Central memory CD8-positive, alpha-beta T cell (primary cell): ENCODE data around the gene CAMTA1.
"Not testable (repeated sequence)": the region's sequence is repeated elsewhere in the genome, so short reads cannot be mapped to it uniquely, and the experiment has no call there.

ENCODE experiments used
- ATAC-seq: fragments of 150-1000 bp; cut with Tn5 transposase; replicated peaks from 2 replicates; pipeline ENCODE4 v1.10.0; 2022; ENCODE audit warnings: mild to moderate bottlenecking, moderate FRiP score, moderate number of reproducible peaks; ENCODE audit not compliant: poor library complexity, severe bottlenecking; ENCODE audit errors: extremely low read depth
- DNase-seq, 2 donors: peaks; one replicate each; pipeline ENCODE4 v3.0.0; 2021; ENCODE audit warnings: low spot score in 2 of 2
- H3K27ac Mint-ChIP-seq: one replicate; pipeline ENCODE4 v1.8.0; 2022; ENCODE audit warnings: low read depth, mild to moderate bottlenecking, moderate library complexity, mixed read lengths
- H3K27me3 Mint-ChIP-seq: one replicate; pipeline ENCODE4 v1.8.0; 2022; ENCODE audit warnings: mixed read lengths
- H3K36me3 Mint-ChIP-seq: one replicate; pipeline ENCODE4 v1.8.0; 2022; ENCODE audit warnings: mild to moderate bottlenecking, moderate library complexity, mixed read lengths; ENCODE audit not compliant: insufficient read depth
- H3K4me1 Mint-ChIP-seq: one replicate; pipeline ENCODE4 v1.8.0; 2022; ENCODE audit warnings: mixed read lengths
- H3K4me3 Mint-ChIP-seq: one replicate; pipeline ENCODE4 v1.8.0; 2022; ENCODE audit warnings: mild to moderate bottlenecking, moderate library complexity, mixed read lengths
- H3K9me3 Mint-ChIP-seq: one replicate; pipeline ENCODE4 v1.8.0; 2022; ENCODE audit warnings: mixed read lengths

The CAMTA1 gene

GRCh38 chr1:7327849-7328248 lies 542.6 kb downstream of the CAMTA1 start:
- Mint-ChIP-seq H3K9me3 (no peaks in the 10 kb centered on the region), H3K4me1 (no peaks in the 10 kb centered on the region), H3K27ac (no peak overlapping the region), H3K4me3 (no peak overlapping the region), H3K36me3 (no peaks in the 10 kb centered on the region), H3K27me3 (peaks cover 64% of the 10 kb centered on the region)
- no peak for ATAC-seq
- DNase-seq: no peak

GRCh38 chr1:7329868-7330615 lies 544.8 kb downstream of the CAMTA1 start:
- Mint-ChIP-seq H3K9me3 (no peaks in the 10 kb centered on the region), H3K4me1 (no peaks in the 10 kb centered on the region), H3K4me3 (no peak overlapping the region), H3K27ac (no peak overlapping the region), H3K27me3 (peaks cover 69% of the 10 kb centered on the region), H3K36me3 (no peaks in the 10 kb centered on the region)
- ATAC-seq (no peak), DNase-seq (no peak)

- not testable (repeated sequence) for H3K4me1 Mint-ChIP-seq, H3K4me3 Mint-ChIP-seq, H3K36me3 Mint-ChIP-seq, H3K27ac Mint-ChIP-seq, H3K9me3 Mint-ChIP-seq, ATAC-seq
- peaks cover 63% of the 10 kb centered on the region for H3K27me3 Mint-ChIP-seq
- DNase-seq: peak in 1 of 2 donors; percentile 2
Measured at GRCh38 chr1:7330726-7331125, 545.5 kb downstream of the CAMTA1 start.

- H3K4me1 Mint-ChIP-seq: no peaks in the 10 kb centered on the region
- H3K36me3 Mint-ChIP-seq: no peaks in the 10 kb centered on the region
- no peak overlapping the region for H3K27ac Mint-ChIP-seq
- DNase-seq: no peak
- peaks cover 60% of the 10 kb centered on the region for H3K27me3 Mint-ChIP-seq
- ATAC-seq: no peak
- no peaks in the 10 kb centered on the region for H3K9me3 Mint-ChIP-seq
- no peak overlapping the region for H3K4me3 Mint-ChIP-seq
Measured at GRCh38 chr1:7331926-7332535, 546.8 kb downstream of the CAMTA1 start.

- H3K36me3 Mint-ChIP-seq: no peaks in the 10 kb centered on the region
- H3K27ac Mint-ChIP-seq: no peak overlapping the region
- H3K9me3 Mint-ChIP-seq: no peaks in the 10 kb centered on the region
- H3K4me3 Mint-ChIP-seq: no peak overlapping the region
- H3K27me3 Mint-ChIP-seq: peaks cover 58% of the 10 kb centered on the region
- ATAC-seq (no peak), DNase-seq (no peak)
- H3K4me1 Mint-ChIP-seq: no peaks in the 10 kb centered on the region
Measured at GRCh38 chr1:7333094-7333493, 547.8 kb downstream of the CAMTA1 start.

- H3K36me3 Mint-ChIP-seq: no peaks in the 10 kb centered on the region
- H3K9me3 Mint-ChIP-seq: no peaks in the 10 kb centered on the region
- no peaks in the 10 kb centered on the region for H3K4me1 Mint-ChIP-seq
- no peak overlapping the region for H3K4me3 Mint-ChIP-seq
- no peak for DNase-seq
- no peak for ATAC-seq
- no peak overlapping the region for H3K27ac Mint-ChIP-seq
- H3K27me3 Mint-ChIP-seq: peaks cover 53% of the 10 kb centered on the region
Measured at GRCh38 chr1:7333620-7334019, 548.4 kb downstream of the CAMTA1 start.

- no peaks in the 10 kb centered on the region for H3K36me3 Mint-ChIP-seq
- ATAC-seq (no peak), DNase-seq (no peak)
- no peaks in the 10 kb centered on the region for H3K4me1 Mint-ChIP-seq
- H3K9me3 Mint-ChIP-seq: no peaks in the 10 kb centered on the region
- peaks cover 50% of the 10 kb centered on the region for H3K27me3 Mint-ChIP-seq
- no peak overlapping the region for H3K27ac Mint-ChIP-seq
- H3K4me3 Mint-ChIP-seq: no peak overlapping the region
Measured at GRCh38 chr1:7334475-7335035, 549.3 kb downstream of the CAMTA1 start.

- H3K36me3 Mint-ChIP-seq: no peaks in the 10 kb centered on the region
- no peaks in the 10 kb centered on the region for H3K4me1 Mint-ChIP-seq
- no peak for ATAC-seq
- no peak overlapping the region for H3K4me3 Mint-ChIP-seq
- no peak for DNase-seq
- H3K27ac Mint-ChIP-seq: no peak overlapping the region
- no peaks in the 10 kb centered on the region for H3K9me3 Mint-ChIP-seq
- peaks cover 42% of the 10 kb centered on the region for H3K27me3 Mint-ChIP-seq
Measured at GRCh38 chr1:7335224-7335879, 550.1 kb downstream of the CAMTA1 start.

- no peak overlapping the region for H3K4me3 Mint-ChIP-seq
- no peaks in the 10 kb centered on the region for H3K4me1 Mint-ChIP-seq
- H3K27me3 Mint-ChIP-seq: peaks cover 22% of the 10 kb centered on the region
- H3K9me3 Mint-ChIP-seq: peaks cover 1% of the 10 kb centered on the region
- DNase-seq: no peak
- H3K27ac Mint-ChIP-seq: no peak overlapping the region
- H3K36me3 Mint-ChIP-seq: no peaks in the 10 kb centered on the region
- ATAC-seq: no peak
Measured at GRCh38 chr1:7338439-7338838, 553.2 kb downstream of the CAMTA1 start.

- no peak overlapping the region for H3K4me3 Mint-ChIP-seq
- peaks cover 5% of the 10 kb centered on the region for H3K9me3 Mint-ChIP-seq
- H3K27me3 Mint-ChIP-seq: peaks cover 22% of the 10 kb centered on the region
- no peaks in the 10 kb centered on the region for H3K4me1 Mint-ChIP-seq
- ATAC-seq (no peak), DNase-seq (no peak)
- H3K27ac Mint-ChIP-seq: no peak overlapping the region
- no peaks in the 10 kb centered on the region for H3K36me3 Mint-ChIP-seq
Measured at GRCh38 chr1:7339014-7339413, 553.8 kb downstream of the CAMTA1 start.

GRCh38 chr1:7339953-7340352 lies 554.7 kb downstream of the CAMTA1 start:
- no peak for DNase-seq
- H3K4me3 Mint-ChIP-seq: no peak overlapping the region
- peaks cover 19% of the 10 kb centered on the region for H3K27me3 Mint-ChIP-seq
- no peaks in the 10 kb centered on the region for H3K4me1 Mint-ChIP-seq
- H3K27ac Mint-ChIP-seq: no peak overlapping the region
- H3K9me3 Mint-ChIP-seq: peaks cover 5% of the 10 kb centered on the region
- no peaks in the 10 kb centered on the region for H3K36me3 Mint-ChIP-seq
- ATAC-seq: no peak

GRCh38 chr1:7341145-7341905 lies 556.1 kb downstream of the CAMTA1 start:
- H3K27ac Mint-ChIP-seq: no peak overlapping the region
- peaks cover 5% of the 10 kb centered on the region for H3K9me3 Mint-ChIP-seq
- H3K36me3 Mint-ChIP-seq: no peaks in the 10 kb centered on the region
- no peaks in the 10 kb centered on the region for H3K4me1 Mint-ChIP-seq
- H3K4me3 Mint-ChIP-seq: no peak overlapping the region
- no peak for DNase-seq
- H3K27me3 Mint-ChIP-seq: peaks cover 19% of the 10 kb centered on the region
- ATAC-seq: no peak
